Measurements from ENCODE around the gene DNAH8. TPM values are rescaled to one million over a fixed set of nuclear protein-coding genes. Genes with fewer than 3 reads are reported as not detected.

Gene DNAH8
- polyA plus RNA-seq, 1 of the 3 experiments (the other 2 are of a cell fraction) = not detected

- Histone ChIP-seq H3K4me2 (no peak overlapping the region), H3K4me1 (ENCODE audit: control insufficient read depth in 1 of 2, insufficient read depth in 2 of 2, low read depth in 1 of 2, low read length in 1 of 2) (peaks cover 0 to 23% of the 10 kb centered on the region in 2 experiments; a peak in 1 of 4 replicates), H3K36me3 (replicated peaks in 1 of 2; ENCODE audit: control insufficient read depth in 1 of 2, insufficient read depth in 2 of 2, low read length in 1 of 2) (no peaks in the 10 kb centered on the region), H3K27ac (ENCODE audit: low read depth in 2 of 2, low read length in 1 of 2) (no peak overlapping the region), H3K9ac (no peak overlapping the region), H3K27me3 (ENCODE audit: insufficient read depth) (no peaks in the 10 kb centered on the region), H2AFZ (ENCODE audit: low read depth) (no peak overlapping the region), H4K20me1 (ENCODE audit: insufficient read depth) (no peaks in the 10 kb centered on the region), H3K9me2 (no peaks in the 10 kb centered on the region), H3K4me3 (ENCODE audit: low read depth in 2 of 2, low read length in 1 of 2) (no peak overlapping the region), H3K9me3 (no peaks in the 10 kb centered on the region), H3F3A (replicated peaks; ENCODE audit: insufficient read depth) (no peaks in the 10 kb centered on the region), H3K79me2 (ENCODE audit: insufficient read depth) (no peaks in the 10 kb centered on the region)
- POLR2A ChIA-PET = no interaction called here
- CTCF ChIA-PET = interaction anchor here (0.7 to 3.0 kb wide), 5 partner anchors 13 to 248 kb away, joined by 3 to 8 read pairs (median 4); no protein-coding TSS in a partner anchor
- DNase-seq = no peak
- 57% methylated on average over 6 of the region's 9 CpGs for whole genome bisulfite sequencing (ENCODE audit: low lambda C conversion rate)
- TF ChIP-seq, protein P1, sequence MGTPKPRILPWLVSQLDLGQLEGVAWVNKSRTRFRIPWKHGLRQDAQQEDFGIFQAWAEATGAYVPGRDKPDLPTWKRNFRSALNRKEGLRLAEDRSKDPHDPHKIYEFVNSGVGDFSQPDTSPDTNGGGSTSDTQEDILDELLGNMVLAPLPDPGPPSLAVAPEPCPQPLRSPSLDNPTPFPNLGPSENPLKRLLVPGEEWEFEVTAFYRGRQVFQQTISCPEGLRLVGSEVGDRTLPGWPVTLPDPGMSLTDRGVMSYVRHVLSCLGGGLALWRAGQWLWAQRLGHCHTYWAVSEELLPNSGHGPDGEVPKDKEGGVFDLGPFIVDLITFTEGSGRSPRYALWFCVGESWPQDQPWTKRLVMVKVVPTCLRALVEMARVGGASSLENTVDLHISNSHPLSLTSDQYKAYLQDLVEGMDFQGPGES (IDR thresholded peaks at IDR 0.05; ENCODE audit: low read depth, low read length) = no peak
- TF ChIP-seq SMC3 (IDR thresholded peaks at IDR 0.05; ENCODE audit: low read depth, low read length) (no peak), FOXM1 (IDR thresholded peaks at IDR 0.05; ENCODE audit: low read depth) (no peak), TEAD4 (IDR thresholded peaks at IDR 0.05; ENCODE audit: borderline replicate concordance, insufficient read depth) (no peak), EP300 (IDR thresholded peaks at IDR 0.05; ENCODE audit: borderline replicate concordance in 1 of 2, low read depth in 1 of 2, low read length in 1 of 2) (no peak), NRF1 (IDR thresholded peaks at IDR 0.05; ENCODE audit: low read depth, low read length) (no peak), RXRA (IDR thresholded peaks at IDR 0.05; ENCODE audit: borderline replicate concordance, low read depth) (no peak), GABPA (IDR thresholded peaks at IDR 0.05; ENCODE audit: low read depth) (no peak), EZH2phosphoT487 (IDR thresholded peaks at IDR 0.05; ENCODE audit: borderline replicate concordance, low read depth) (no peak), FOXJ3 (CRISPR knock-in tag; IDR thresholded peaks at IDR 0.05) (no peak), MXI1 (IDR thresholded peaks at IDR 0.05; ENCODE audit: low read depth, low read length) (no peak), PBX3 (IDR thresholded peaks at IDR 0.05) (no peak), GATA2 (CRISPR knock-in tag; IDR thresholded peaks at IDR 0.05) (no peak), TCF12 (IDR thresholded peaks at IDR 0.05) (no peak), RAD21 (IDR thresholded peaks at IDR 0.05; ENCODE audit: low read length) (no peak), CTCF (IDR thresholded peaks at IDR 0.05) (no peak)
- TF ChIP-seq, protein P2, sequence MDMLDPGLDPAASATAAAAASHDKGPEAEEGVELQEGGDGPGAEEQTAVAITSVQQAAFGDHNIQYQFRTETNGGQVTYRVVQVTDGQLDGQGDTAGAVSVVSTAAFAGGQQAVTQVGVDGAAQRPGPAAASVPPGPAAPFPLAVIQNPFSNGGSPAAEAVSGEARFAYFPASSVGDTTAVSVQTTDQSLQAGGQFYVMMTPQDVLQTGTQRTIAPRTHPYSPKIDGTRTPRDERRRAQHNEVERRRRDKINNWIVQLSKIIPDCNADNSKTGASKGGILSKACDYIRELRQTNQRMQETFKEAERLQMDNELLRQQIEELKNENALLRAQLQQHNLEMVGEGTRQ (IDR thresholded peaks at IDR 0.05; ENCODE audit: borderline replicate concordance, low read depth, low read length) = no peak
- TF ChIP-seq, protein P3, sequence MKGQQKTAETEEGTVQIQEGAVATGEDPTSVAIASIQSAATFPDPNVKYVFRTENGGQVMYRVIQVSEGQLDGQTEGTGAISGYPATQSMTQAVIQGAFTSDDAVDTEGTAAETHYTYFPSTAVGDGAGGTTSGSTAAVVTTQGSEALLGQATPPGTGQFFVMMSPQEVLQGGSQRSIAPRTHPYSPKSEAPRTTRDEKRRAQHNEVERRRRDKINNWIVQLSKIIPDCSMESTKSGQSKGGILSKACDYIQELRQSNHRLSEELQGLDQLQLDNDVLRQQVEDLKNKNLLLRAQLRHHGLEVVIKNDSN (IDR thresholded peaks at IDR 0.05; ENCODE audit: borderline replicate concordance, low read depth) = no peak
Observed at GRCh38 chr6:39054577-39055142, 339.5 kb downstream of the DNAH8 start.
